RCC 7860 (cell line): Measurements from ENCODE around the gene VRK2.
A peak's percentile ranks its signal among the peaks of the same experiment; 100 is the strongest.
"Not testable (repeated sequence)": the region's sequence is repeated elsewhere in the genome, so short reads cannot be mapped to it uniquely, and the experiment has no call there.

Source experiments
- DNase-seq: peaks from one replicate; pipeline ENCODE4 v3.0.0-alpha.2; 2015; ENCODE audit warnings: low spot score
- FAIRE-seq: peaks from 2 replicates; lab custom pipeline; 2012; peaks lifted over from hg19 to GRCh38; lab: Jason Lieb, UNC

The VRK2 gene

DNA sequence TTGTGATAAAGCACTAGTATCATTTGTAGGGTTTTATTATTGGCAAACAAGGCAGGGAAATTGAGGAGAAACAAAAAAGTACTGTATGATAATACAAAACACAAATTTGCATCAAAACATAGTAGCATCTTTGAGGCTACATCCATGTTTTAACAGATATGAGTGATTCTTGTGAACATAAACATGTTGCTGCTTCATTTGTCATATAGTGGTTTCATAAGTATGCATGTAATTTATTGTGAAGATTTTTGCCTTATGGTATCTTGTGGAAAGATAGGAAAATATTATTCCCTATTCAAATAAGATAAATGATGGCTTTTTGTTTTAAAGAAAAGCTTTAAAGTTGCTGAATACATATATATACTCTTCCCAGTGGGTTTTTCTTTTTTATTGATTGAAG, 60.3 kb downstream of the VRK2 start:
- DNase-seq, result no peak
- FAIRE-seq, result no peak

DNA sequence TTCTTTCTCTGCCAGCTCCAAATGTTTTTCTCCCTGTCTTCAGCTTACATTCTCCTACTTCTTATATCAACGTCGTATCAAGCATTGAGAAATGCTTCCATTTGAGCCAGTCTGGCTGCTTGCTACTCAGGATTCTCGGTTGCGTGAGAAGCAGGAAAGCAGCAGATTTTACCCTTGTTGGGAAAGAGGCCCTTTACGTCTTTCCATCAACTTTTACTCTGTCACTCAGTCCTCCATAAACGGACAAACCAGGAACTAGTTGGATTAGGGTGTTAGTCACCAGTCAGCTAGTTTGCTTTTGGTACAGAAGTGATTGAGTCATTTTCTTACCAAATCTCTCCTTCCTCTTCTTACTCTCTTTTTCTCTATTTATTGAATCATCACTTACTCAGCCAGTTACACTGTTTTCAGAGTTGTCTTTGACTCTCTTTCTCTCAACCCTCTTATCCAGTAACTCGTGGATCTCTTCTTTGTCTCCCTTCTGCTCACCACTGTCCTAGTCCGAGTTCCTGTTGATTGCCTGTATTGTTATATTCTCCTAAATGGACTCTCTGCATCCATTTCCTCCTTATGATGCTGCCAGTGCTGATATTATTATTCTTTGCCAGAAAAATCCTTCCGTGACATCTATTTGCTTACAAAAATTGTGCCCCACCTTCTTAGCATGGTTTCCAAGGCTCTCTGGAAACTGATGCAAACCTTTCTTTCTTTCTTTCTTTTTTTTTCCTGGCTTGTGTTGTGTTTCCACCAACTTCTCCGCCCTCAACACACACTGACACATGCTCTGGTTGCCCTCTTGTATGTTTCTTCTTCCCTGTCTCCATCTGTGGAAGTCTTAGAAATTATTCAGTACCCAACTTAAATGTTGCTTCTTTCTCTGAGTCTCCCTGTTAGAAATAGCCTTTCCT, 61.5 kb downstream of the VRK2 start:
- peak; percentile 92 for DNase-seq

DNA sequence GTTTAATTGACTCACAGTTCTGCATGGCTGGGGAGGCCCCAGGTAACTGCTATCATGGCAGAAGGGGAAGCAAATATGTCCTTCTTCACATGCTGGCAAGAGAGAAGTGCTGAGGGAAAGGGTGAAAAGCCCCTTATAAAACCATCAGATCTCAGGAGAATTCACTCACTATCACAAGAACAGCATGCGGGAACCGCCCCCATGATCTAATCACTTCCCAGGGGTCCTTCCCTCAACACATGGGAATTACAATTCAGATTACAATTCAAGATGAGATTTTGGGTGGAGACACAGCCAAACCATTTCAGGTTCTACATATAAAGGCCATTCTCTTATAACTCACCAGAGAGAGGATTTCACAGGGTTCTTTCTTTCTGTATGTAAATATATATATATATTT, 62.9 kb downstream of the VRK2 start:
- DNase-seq (no peak), FAIRE-seq (no peak)

More for the DNA sequence above, 61.5 kb downstream of the VRK2 start:
- peak; percentile 96 for FAIRE-seq

- DNase-seq (no peak), FAIRE-seq (no peak)
Observed at GRCh38 chr2:58110765-58111164, 64.2 kb downstream of the VRK2 start.

DNA sequence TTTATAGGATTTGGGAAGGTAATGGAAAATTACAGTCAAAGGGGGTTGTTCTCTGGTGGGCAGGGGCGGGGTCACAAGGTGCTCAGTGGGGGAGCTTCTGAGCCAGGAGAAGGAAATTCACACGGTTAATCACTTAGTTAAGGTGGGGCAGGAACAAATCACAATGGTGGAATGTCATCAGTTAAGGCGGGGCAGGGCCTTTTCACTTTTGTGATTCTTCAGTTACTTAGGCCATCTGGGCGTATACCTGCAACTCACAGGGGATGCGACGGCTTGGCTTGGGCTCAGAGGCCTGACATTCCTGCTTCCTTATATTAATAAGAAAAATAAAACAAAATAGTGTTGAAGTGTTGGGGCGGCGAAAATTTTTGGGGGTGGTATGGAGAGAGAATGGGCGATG, 67.0 kb downstream of the VRK2 start:
- DNase-seq, FAIRE-seq: not testable (repeated sequence)

- no peak for DNase-seq
- FAIRE-seq, result no peak
Observed at GRCh38 chr2:58120626-58121229, 74.1 kb downstream of the VRK2 start.

GRCh38 chr2:58122040-58122439, 75.4 kb downstream of the VRK2 start:
- no peak for FAIRE-seq
- DNase-seq, result no peak

GRCh38 chr2:58122540-58122939, 75.9 kb downstream of the VRK2 start:
- DNase-seq (no peak), FAIRE-seq (no peak)

DNA sequence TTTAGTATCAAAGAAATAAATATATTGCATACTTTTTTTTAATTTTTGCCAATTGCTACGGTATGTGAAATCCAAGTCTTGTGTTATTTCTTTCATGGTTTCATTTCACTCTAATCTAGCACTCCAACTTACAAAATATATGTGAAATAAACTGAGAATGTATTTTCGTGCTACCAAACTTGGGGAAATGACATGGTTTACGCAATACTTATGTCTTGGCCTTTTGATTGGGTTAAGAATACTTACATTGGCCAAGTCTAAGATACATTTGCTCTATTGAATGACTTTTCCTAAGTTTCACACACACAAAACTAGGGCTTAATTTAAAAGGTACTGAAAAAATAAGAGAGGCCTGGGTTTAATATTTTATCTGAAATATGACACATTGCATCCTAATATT, 80.5 kb downstream of the VRK2 start:
- no peak for FAIRE-seq

DNA sequence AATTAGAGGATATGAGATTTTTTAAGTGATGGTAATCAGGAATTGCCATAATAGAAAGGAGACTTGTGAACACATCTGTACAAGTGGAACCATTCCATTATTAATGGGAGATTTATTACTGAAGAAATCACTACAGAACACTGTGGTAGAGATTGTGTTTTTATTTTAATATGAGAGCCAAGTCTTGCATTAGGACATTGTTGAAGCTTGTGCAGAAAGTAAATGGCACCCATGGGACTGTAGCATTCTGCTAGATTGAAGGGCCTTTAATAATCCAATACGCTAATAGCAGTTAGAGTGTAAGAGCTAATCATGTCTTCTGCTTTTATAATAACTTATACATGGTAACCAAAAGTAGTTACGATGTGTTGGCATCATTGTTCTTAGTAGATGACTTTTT, 83.6 kb downstream of the VRK2 start:
- no peak for FAIRE-seq
- DNase-seq, result no peak

More for the DNA sequence above, 80.5 kb downstream of the VRK2 start:
- no peak for DNase-seq

DNA sequence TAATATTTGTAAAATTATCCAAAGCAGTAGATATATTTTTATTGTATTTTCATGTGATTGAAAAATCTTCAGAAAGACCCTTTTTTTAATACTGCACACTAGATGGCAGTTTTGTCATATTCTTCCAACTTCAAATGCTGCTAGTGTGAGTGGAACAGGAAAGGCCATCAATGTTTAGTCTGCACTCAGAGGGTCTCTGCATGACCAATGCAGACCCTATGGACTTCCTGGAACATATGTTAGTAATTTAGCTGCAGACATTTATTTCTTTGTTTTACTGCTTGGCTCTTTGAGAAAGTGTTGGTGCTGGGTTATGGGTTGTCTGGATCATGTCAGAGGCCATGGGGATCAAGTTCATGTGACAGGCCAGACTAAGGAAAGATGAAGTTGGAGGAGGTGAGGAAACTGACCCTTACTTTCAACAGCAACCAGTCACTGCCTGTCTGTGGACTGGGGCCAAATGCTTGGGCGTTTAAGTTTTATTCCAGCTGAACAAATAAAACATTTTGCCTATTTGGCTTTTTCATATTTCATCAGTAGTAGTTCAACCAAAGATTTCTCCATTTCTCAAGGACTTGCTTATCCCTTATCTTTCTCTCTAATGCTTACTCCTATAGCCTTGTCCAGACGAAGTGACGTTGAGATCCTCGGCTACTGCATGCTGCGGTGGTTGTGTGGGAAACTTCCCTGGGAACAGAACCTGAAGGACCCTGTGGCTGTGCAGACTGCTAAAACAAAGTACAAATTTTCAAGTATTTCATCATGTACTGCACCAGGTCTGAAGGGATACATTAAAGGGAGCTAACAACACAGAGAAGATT, 84.8 kb downstream of the VRK2 start:
- FAIRE-seq, result no peak
- no peak for DNase-seq

- DNase-seq (no peak), FAIRE-seq (no peak)
Observed at GRCh38 chr2:58133395-58133794, 86.8 kb downstream of the VRK2 start.

DNA sequence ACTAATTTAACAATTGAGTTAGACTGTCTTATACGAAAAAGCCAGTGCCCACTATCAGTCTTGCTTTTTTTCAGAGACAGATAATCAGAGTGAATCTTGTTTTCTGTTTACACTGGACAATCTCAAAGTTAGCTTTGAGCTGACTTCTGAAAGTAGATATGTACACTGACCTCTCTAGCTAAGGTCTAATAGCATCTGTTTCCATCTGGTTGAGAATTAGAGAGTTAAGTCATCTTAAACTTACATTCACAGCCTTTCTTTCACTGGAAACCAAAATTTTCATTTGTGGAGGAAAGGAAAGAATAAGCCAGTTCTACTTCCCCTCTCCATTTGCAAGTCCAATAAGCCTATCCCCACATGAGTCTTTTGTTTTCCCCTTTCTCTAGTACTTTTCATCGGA, 89.3 kb downstream of the VRK2 start:
- DNase-seq (no peak), FAIRE-seq (no peak)

DNA sequence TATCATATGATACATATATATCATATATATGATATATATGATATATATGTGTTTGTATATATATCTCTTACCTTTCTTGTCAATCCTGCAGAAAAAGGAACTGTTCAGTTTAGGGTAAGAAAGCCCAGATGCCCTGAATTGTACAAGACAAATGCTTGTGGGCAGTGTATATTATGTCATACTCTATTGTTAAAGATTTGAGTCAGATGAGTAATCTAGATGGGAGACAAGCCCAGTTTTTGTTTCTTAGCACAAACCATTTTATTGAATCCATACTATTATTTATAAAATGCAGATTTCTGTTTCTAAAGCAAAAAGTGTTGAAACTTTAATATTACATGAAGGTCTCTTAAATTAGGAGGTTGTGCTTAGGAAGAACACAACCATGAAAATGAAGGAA, 90.6 kb downstream of the VRK2 start:
- DNase-seq, result peak; percentile 36
- FAIRE-seq, result no peak

DNA sequence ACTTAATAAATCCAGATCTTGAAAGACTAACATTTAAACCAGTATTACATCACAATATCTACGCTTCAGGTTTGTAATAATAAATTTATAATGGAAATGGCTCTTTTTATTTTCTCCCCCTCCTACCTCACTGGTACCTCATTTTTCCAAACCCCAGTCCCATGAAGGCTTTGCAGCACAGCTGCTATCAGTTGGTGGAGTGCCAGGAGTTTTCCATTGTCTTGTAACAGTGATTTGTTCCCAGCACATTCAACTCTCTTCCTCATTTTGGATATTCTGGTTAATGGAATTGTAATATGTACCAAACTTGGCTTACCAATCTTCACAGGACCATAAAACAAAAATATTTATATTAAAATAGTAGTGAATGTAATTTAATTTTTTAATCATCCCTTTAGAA, 91.2 kb downstream of the VRK2 start:
- no peak for FAIRE-seq

DNA sequence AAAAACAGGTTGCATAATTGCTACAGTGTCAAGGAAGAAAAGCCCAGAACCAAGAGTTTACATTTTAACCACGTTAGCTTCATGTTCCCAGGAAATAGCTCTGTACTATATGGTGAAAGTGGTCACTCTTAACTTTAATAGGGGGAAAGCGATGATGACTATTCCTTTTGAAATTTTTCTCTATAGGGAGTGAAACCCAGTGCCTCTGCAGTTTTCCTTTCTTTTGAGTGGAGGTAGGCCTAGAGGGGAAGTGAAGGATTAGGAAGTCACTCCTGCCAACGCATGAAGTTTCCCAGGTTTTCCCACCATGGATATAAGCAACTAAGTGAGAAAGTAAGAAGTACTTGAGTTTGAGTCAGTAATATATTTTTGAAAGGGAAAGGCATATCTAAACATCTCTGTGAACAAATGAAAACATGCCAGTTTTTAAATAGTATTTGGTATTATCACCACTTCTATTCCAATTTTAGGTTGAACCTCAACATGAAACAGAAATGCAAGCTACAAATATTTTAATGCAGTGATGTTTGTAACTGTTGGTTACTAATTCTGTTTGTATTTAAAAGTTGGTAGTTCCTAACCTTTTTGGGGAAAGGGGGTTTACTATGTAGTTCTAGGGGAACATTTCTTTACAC, 91.9 kb downstream of the VRK2 start:
- DNase-seq (peak; percentile 21), FAIRE-seq (peak; percentile 10)

More for the DNA sequence above, 91.2 kb downstream of the VRK2 start:
- no peak for DNase-seq

DNA sequence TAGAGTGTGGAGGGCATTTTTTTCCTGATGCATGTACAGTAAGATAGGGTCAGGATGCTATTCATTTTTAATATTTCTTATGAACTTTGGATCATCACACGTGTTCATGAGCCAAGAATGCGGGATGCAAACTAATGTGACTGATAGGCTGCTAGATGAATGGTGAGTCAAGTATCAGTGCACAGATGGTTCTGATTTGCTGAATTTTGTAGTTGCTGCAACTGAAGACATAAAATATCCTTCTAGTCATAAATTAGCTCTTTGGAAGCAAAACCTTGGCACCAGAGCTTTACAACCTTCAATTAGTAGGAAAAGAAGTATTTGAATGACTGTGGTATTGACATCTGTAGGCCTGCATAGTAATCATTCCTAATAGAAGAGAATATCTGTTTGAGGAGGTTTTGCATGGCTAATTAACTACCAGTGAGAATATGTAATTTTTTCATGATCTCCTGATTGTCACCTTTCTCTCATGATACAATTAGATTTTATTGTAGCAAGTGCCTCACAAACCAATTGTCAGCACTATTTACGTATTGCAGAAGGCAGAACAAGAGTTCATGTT, 94.0 kb downstream of the VRK2 start:
- no peak for FAIRE-seq

DNA sequence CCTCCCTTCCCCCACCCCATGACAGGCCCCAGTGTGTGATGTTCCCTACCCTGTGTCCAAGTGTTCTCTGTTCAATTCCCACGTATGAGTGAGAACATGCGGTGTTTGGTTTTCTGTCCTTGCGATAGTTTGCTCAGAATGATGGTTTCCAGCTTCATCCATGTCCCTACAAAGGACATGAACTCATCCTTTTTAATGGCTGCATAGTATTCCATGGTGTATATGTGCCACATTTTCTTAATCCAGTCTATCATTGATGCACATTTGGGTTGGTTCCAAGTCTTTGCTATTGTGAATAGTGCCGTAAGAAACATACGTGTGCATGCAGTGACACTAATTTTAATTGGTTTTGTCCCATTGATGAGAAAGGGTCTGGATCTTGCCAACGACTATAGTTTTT, 99.2 kb downstream of the VRK2 start:
- DNase-seq, FAIRE-seq: not testable (repeated sequence)

More for the DNA sequence above, 94.0 kb downstream of the VRK2 start:
- DNase-seq, result no peak

- FAIRE-seq (peak; percentile 82), DNase-seq (peak; percentile 44)
Observed at GRCh38 chr2:58146707-58147106, 100.1 kb downstream of the VRK2 start.

DNA sequence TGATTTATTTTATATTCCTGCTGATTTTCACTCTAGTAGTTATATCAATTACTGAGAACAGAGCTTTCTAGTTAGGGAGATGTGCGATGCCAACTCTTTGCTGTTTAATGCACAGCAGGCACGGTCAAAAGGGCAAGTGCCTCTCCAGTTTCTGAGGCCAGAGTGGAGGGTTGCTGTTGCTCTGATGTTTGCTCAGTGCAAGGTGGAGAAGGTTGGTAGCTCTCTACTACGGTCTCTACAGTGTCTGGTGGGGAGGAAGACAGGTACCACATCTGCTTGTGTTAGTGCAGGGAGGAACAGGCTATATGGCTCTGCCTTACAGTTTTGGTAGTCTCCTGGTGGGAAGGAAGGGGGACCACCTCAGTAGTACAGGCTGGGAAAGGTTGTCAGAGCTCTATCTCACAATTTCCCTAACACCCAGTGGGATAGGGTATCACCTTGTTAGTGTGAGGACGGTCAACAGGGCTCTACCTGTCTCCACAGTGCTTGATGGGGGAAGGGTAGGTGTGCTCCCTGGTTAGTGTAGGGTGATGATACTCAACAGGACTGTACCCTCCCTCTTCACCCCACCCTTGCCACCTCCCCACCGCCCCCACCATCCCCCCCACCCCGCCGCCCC, 108.7 kb downstream of the VRK2 start:
- DNase-seq (no peak), FAIRE-seq (no peak)
